H9 (cell line): ENCODE results near the gene BICD1. TPM values are rescaled to one million over a fixed set of nuclear protein-coding genes. Genes with fewer than 3 reads are reported as not detected.

Experiments used
- DNase-seq: peaks from one replicate; pipeline ENCODE4 v3.0.0-alpha.2; 2017
- H2AFZ ChIP-seq: one replicate; pipeline ENCODE4 v1.6.1; 2013; ENCODE audit warnings: mild to moderate bottlenecking, low read length, control low read depth, moderate library complexity
- H2AK5ac ChIP-seq: 2 replicates; pipeline ENCODE4 v1.6.1; 2013; ENCODE audit warnings: low read length, control low read depth, mixed read lengths; ENCODE audit not compliant: insufficient read length
- H2BK120ac ChIP-seq: one replicate; pipeline ENCODE4 v1.6.1; 2013; ENCODE audit warnings: low read depth, mild to moderate bottlenecking, low read length, control low read depth, inconsistent platforms; ENCODE audit not compliant: poor library complexity, severe bottlenecking
- H2BK12ac ChIP-seq: 2 replicates; pipeline ENCODE4 v1.6.1; 2013; ENCODE audit warnings: low read length, control low read depth, mixed read lengths, low read depth; ENCODE audit not compliant: insufficient read length
- H2BK15ac ChIP-seq: 2 replicates; pipeline ENCODE4 v1.6.1; 2013; ENCODE audit warnings: low read depth, low read length, control low read depth
- H2BK20ac ChIP-seq: one replicate; pipeline ENCODE4 v1.6.1; 2013; ENCODE audit warnings: low read depth, mild to moderate bottlenecking, low read length, control low read depth, inconsistent platforms; ENCODE audit not compliant: poor library complexity, severe bottlenecking
- H2BK5ac ChIP-seq: 2 replicates; pipeline ENCODE4 v1.6.1; 2013; ENCODE audit warnings: low read length, control low read depth, mixed read lengths; ENCODE audit not compliant: insufficient read length
- H3K14ac ChIP-seq: 2 replicates; pipeline ENCODE4 v1.6.1; 2013; ENCODE audit warnings: low read length, control low read depth; ENCODE audit not compliant: insufficient read depth
- H3K18ac ChIP-seq: 2 replicates; pipeline ENCODE4 v1.6.1; 2013; ENCODE audit warnings: low read depth, mild to moderate bottlenecking, mixed read lengths, low read length, control low read depth; ENCODE audit not compliant: insufficient read length
- H3K23ac ChIP-seq: 2 replicates; pipeline ENCODE4 v1.6.1; 2013; ENCODE audit warnings: low read length, control low read depth, mixed read lengths, low read depth; ENCODE audit not compliant: insufficient read length
- H3K23me2 ChIP-seq: 2 replicates; pipeline ENCODE4 v1.6.1; 2013; ENCODE audit warnings: low read depth, mild to moderate bottlenecking, mixed read lengths, low read length, control low read depth; ENCODE audit not compliant: insufficient read length, poor library complexity, severe bottlenecking
- H3K27ac ChIP-seq: 2 replicates; pipeline ENCODE4 v1.5.1; 2013; ENCODE audit warnings: low read length, control low read depth, mixed read lengths, low read depth; ENCODE audit not compliant: insufficient read length
- H3K27me3 ChIP-seq: 2 replicates; pipeline ENCODE4 v1.6.1; 2013; ENCODE audit warnings: low read length, control low read depth, inconsistent platforms; ENCODE audit not compliant: insufficient read depth
- H3K4ac ChIP-seq: 2 replicates; pipeline ENCODE4 v1.6.1; 2013; ENCODE audit warnings: low read depth, mild to moderate bottlenecking, control low read depth, inconsistent platforms, low read length, moderate library complexity
- H3K4me1 ChIP-seq: 2 replicates; pipeline ENCODE4 v1.6.1; 2013; ENCODE audit warnings: low read length, control low read depth, inconsistent platforms; ENCODE audit not compliant: insufficient read depth
- H3K4me2 ChIP-seq: 2 replicates; pipeline ENCODE4 v1.6.1; 2013; ENCODE audit warnings: low read length, control low read depth, mixed read lengths; ENCODE audit not compliant: insufficient read length, insufficient read depth
- H3K56ac ChIP-seq: 2 replicates; pipeline ENCODE4 v1.6.1; 2013; ENCODE audit warnings: low read depth, mild to moderate bottlenecking, mixed read lengths, low read length, control low read depth; ENCODE audit not compliant: insufficient read length
- H3K79me1 ChIP-seq: 2 replicates; pipeline ENCODE4 v1.6.1; 2013; ENCODE audit warnings: low read depth, mild to moderate bottlenecking, moderate library complexity, low read length, control low read depth, inconsistent platforms; ENCODE audit not compliant: insufficient read depth, poor library complexity, severe bottlenecking
- H3K79me2 ChIP-seq: 2 replicates; pipeline ENCODE4 v1.6.1; 2013; ENCODE audit warnings: low read length, control low read depth, inconsistent platforms; ENCODE audit not compliant: insufficient read depth
- H3K9ac ChIP-seq: 2 replicates; pipeline ENCODE4 v1.6.1; 2013; ENCODE audit warnings: low read length, control low read depth, mixed read lengths; ENCODE audit not compliant: insufficient read length; ENCODE audit errors: extremely low read depth
- H3K9me3 ChIP-seq: one replicate; pipeline ENCODE4 v1.6.1; 2013; ENCODE audit warnings: low read depth, low read length, inconsistent platforms; ENCODE audit not compliant: control insufficient read depth
- H3T11ph ChIP-seq: one replicate; pipeline ENCODE4 v1.6.1; 2013; ENCODE audit warnings: mild to moderate bottlenecking, low read length, control low read depth, inconsistent platforms
- H4K20me1 ChIP-seq: one replicate; pipeline ENCODE4 v1.6.1; 2013; ENCODE audit not compliant: control insufficient read depth, insufficient read length, insufficient read depth
- H4K5ac ChIP-seq: 2 replicates; pipeline ENCODE4 v1.6.1; 2013; ENCODE audit warnings: low read depth, mild to moderate bottlenecking, mixed read lengths, low read length, control low read depth; ENCODE audit not compliant: insufficient read length
- H4K8ac ChIP-seq: replicated peaks from 2 replicates; pipeline ENCODE4 v1.6.1; 2013; ENCODE audit warnings: low read length, control low read depth, mixed read lengths, low read depth; ENCODE audit not compliant: insufficient read length
- H4K91ac ChIP-seq: 2 replicates; pipeline ENCODE4 v1.6.1; 2013; ENCODE audit warnings: low read depth, mild to moderate bottlenecking, moderate library complexity, mixed read lengths, low read length, control low read depth; ENCODE audit not compliant: insufficient read length
- H3K27ac Mint-ChIP-seq, 3 experiments: 2 replicates in 2 of 3; 3 replicates in 1 of 3; pipeline ENCODE4 v1.8.0; 2020 to 2021; ENCODE audit warnings: mixed read lengths in 3 of 3, mild to moderate bottlenecking in 1 of 3, moderate library complexity in 1 of 3
- H3K27me3 Mint-ChIP-seq: 2 replicates; pipeline ENCODE4 v1.8.0; 2021; ENCODE audit warnings: low read depth, mild to moderate bottlenecking, moderate library complexity, mixed read lengths
- H3K36me3 Mint-ChIP-seq, 3 experiments: 2 replicates in 2 of 3; 3 replicates in 1 of 3; pipeline ENCODE4 v1.8.0; 2020 to 2021; ENCODE audit warnings: low read depth in 3 of 3, mixed read lengths in 3 of 3; ENCODE audit not compliant: insufficient read depth in 1 of 3
- H3K4me1 Mint-ChIP-seq, 2 experiments: 2 replicates each; pipeline ENCODE4 v1.8.0; 2020; ENCODE audit warnings: mixed read lengths in 2 of 2
- H3K4me3 Mint-ChIP-seq, 2 experiments: 2 replicates in 1 of 2; 3 replicates in 1 of 2; pipeline ENCODE4 v1.8.0; 2020 to 2021; ENCODE audit warnings: mild to moderate bottlenecking in 2 of 2, mixed read lengths in 2 of 2, moderate library complexity in 1 of 2
- H3K9me3 Mint-ChIP-seq, 2 experiments: 2 replicates in 1 of 2; 3 replicates in 1 of 2; pipeline ENCODE4 v1.8.0; 2020; ENCODE audit warnings: mild to moderate bottlenecking in 2 of 2, mixed read lengths in 2 of 2, moderate library complexity in 1 of 2
- CTCF ChIP-seq: fragments of 200-600 bp; sonication (generic); conservative IDR thresholded peaks from 3 replicates; pipeline ENCODE4 v1.8.0; 2021; ENCODE audit warnings: antibody characterized with exemption, mild to moderate bottlenecking
- WGBS: extraction: QIAGEN DNeasy Blood & Tissue Kit; methylation state at CpG from one replicate; pipeline ENCODE4 v1.1.7; 2013; ENCODE audit warnings: missing lambda C conversion rate, low lambda C conversion rate, mixed read lengths; ENCODE audit not compliant: insufficient read length; ENCODE audit errors: extremely low coverage; 5-methylcytosine and 5-hydroxymethylcytosine counted together
- total RNA-seq: library from RNA; stranded (reverse); gene quantifications from 2 replicates; pipeline ENCODE4 v1.2.1, GENCODE V29; 2021

Gene BICD1
- total RNA-seq, 1 experiment from 2014 or later = 134 TPM

- Histone ChIP-seq H3K4ac (no peak overlapping the region), H2BK120ac (no peak overlapping the region), H3K23ac (no peak overlapping the region), H2BK12ac (no peak overlapping the region), H4K8ac (no peak overlapping the region), H4K5ac (no peak overlapping the region), H2BK5ac (no peak overlapping the region), H2BK20ac (no peak overlapping the region), H3K79me1 (peaks cover 2% of the 10 kb centered on the region), H3K56ac (no peak overlapping the region), H4K20me1 (no peaks in the 10 kb centered on the region), H3K9me3 (no peaks in the 10 kb centered on the region), H3K4me2 (no peak overlapping the region), H2AFZ (no peak overlapping the region), H3K14ac (peak overlapping the region; percentile 12; the same call in 1 of the 2 replicates), H2BK15ac (no peak overlapping the region; the same call in 1 of the 2 replicates), H3K27me3 (no peaks in the 10 kb centered on the region), H3T11ph (no peak overlapping the region), H3K9ac (no peak overlapping the region), H4K91ac (no peak overlapping the region), H3K23me2 (no peaks in the 10 kb centered on the region), H2AK5ac (no peak overlapping the region), H3K79me2 (peaks cover 3% of the 10 kb centered on the region; the same call in 1 of the 2 replicates), H3K4me1 (peaks cover 8% of the 10 kb centered on the region), H3K27ac (peak overlapping the region; percentile 48), H3K18ac (no peak overlapping the region)
- H3K27me3 Mint-ChIP-seq = no peaks in the 10 kb centered on the region
- H3K4me3 Mint-ChIP-seq = no peak overlapping the region
- no peak for TF ChIP-seq CTCF
- WGBS = no CpG with 5 or more reads among the region's 4 CpGs
- peaks cover 48 to 49% of the 10 kb centered on the region in 2 experiments for H3K4me1 Mint-ChIP-seq
- DNase-seq = no peak
- peak overlapping the region in 2 of 3 experiments; percentile 18 to 89; a peak in 2 of 7 replicates for H3K27ac Mint-ChIP-seq
- peaks cover 5 to 34% (median 19%) of the 10 kb centered on the region in 3 experiments; a peak in 6 of 7 replicates for H3K36me3 Mint-ChIP-seq
- no peaks in the 10 kb centered on the region for H3K9me3 Mint-ChIP-seq
Measured at GRCh38 chr12:32155961-32156529, 49.4 kb downstream of the BICD1 start.
